Subcutaneous abdominal adipose tissue (tissue), 5 donors: ENCODE results near the gene SORBS1.

Experiments used
- H3K27ac ChIP-seq: one replicate; pipeline ENCODE4 v1.7.0; 2013; ENCODE audit warnings: low read depth, mild to moderate bottlenecking, inconsistent platforms, low read length, moderate library complexity
- H3K27me3 ChIP-seq, 5 donors: one replicate each; pipeline ENCODE4 v1.7.0; 2013; ENCODE audit warnings: low read length in 5 of 5, inconsistent platforms in 1 of 5; ENCODE audit not compliant: control insufficient read depth in 5 of 5, insufficient read depth in 4 of 5
- H3K36me3 ChIP-seq, 5 donors: one replicate each; pipeline ENCODE4 v1.7.0; 2013; ENCODE audit warnings: low read length in 5 of 5; ENCODE audit not compliant: control insufficient read depth in 5 of 5, insufficient read depth in 5 of 5
- H3K4me1 ChIP-seq, 5 donors: one replicate each; pipeline ENCODE4 v1.7.0; 2013; ENCODE audit warnings: low read length in 5 of 5, mild to moderate bottlenecking in 3 of 5, moderate library complexity in 1 of 5; ENCODE audit not compliant: control insufficient read depth in 5 of 5, insufficient read depth in 5 of 5
- H3K4me3 ChIP-seq, 5 donors: one replicate each; pipeline ENCODE4 v1.7.0; 2013; ENCODE audit warnings: low read length in 5 of 5, low read depth in 1 of 5
- H3K9ac ChIP-seq, 5 donors: one replicate each; pipeline ENCODE4 v1.7.0; 2013; ENCODE audit warnings: low read length in 5 of 5, mild to moderate bottlenecking in 4 of 5, moderate library complexity in 3 of 5
- H3K9me3 ChIP-seq, 5 donors: one replicate each; pipeline ENCODE4 v1.7.0; 2013; ENCODE audit warnings: low read length in 5 of 5; ENCODE audit not compliant: control insufficient read depth in 5 of 5
- donor health status: healthy.
- donor health status: healthy.
- donor health status: healthy.
- donor health status: healthy.
- donor health status: healthy.

SORBS1 gene

DNA sequence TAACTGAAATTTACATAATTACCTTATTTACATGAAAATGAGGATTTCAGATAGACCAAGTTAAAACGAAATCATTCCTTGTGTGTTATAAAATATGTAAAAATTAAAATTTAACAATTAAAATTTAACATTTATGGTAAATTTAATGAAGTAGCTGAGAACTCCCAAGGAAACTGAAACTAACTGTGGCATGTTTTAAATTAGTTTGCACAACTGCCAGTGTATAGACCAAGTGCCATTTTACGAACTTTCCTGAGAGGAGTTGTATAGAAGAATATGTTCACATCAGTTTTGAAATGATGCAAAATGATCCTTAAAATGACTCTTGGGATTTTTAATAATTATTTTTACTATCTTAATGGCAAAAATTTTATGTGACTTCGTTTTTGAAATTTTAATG is 293.9 kb downstream of the SORBS1 start:
- Histone ChIP-seq H3K4me1 (peaks cover 4 to 38% (median 26%) of the 10 kb centered on the region in 5 donors), H3K36me3 (peaks cover 4 to 38% (median 30%) of the 10 kb centered on the region in 5 donors)

DNA sequence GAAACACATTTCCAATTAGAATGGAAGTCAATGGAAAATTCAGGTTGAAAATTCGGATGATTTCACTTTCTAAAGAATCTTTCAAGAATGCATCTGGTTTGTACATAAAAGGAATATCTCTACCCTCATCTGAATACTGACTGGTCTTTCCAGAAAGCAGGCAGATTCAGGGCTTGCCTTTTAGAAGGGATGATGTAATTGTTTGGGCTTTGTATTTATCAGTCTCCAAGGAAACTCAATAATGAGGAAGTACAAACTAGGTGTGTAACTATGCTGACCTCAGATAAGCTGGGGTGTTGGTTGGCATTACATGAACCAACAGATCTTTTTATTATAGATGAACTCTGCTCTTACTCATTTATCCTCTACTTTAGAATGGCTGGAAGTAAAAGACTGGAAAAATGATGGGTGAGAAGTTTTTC is 294.5 kb downstream of the SORBS1 start:
- peak overlapping the region; percentile 69 for H3K27ac ChIP-seq
- H3K9ac ChIP-seq, result peak overlapping the region in 4 of 5 donors; percentile 21 to 64 (median 48)
- peaks cover 6 to 43% (median 35%) of the 10 kb centered on the region in 5 donors for H3K36me3 ChIP-seq
- peaks cover 4 to 38% (median 26%) of the 10 kb centered on the region in 5 donors for H3K4me1 ChIP-seq
- no peak overlapping the region for H3K4me3 ChIP-seq
- no peaks in the 10 kb centered on the region for H3K9me3 ChIP-seq
- H3K27me3 ChIP-seq, result no peaks in the 10 kb centered on the region

More for the DNA sequence above, 293.9 kb downstream of the SORBS1 start:
- Histone ChIP-seq H3K9ac (peak overlapping the region in 1 of 5 donors; percentile 32), H3K27ac (peak overlapping the region; percentile 69), H3K4me3 (no peak overlapping the region), H3K9me3 (no peaks in the 10 kb centered on the region), H3K27me3 (no peaks in the 10 kb centered on the region)

DNA sequence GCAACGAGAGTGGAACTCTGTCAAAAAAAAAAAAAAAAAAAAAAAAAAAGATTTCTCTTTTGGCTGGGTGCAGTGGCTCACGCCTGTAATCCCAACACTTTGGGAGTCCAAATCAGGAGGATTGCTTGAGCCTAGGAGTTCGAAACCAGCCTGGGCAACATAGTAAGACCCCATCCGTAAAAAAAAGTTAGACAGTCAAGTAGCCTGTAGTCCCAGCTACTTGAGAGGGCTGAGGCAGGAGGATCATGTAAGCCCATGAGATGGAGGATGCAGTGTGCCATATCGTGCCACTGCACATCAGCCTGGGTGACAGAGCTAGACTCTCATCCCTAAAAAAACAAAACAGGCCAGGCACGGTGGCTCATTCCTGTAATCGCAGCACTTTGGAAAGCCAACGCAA is 295.6 kb downstream of the SORBS1 start:
- H3K27ac ChIP-seq, result no peak overlapping the region
- peaks cover 11 to 49% (median 34%) of the 10 kb centered on the region in 5 donors for H3K4me1 ChIP-seq
- H3K36me3 ChIP-seq, result peaks cover 6 to 44% (median 34%) of the 10 kb centered on the region in 5 donors

DNA sequence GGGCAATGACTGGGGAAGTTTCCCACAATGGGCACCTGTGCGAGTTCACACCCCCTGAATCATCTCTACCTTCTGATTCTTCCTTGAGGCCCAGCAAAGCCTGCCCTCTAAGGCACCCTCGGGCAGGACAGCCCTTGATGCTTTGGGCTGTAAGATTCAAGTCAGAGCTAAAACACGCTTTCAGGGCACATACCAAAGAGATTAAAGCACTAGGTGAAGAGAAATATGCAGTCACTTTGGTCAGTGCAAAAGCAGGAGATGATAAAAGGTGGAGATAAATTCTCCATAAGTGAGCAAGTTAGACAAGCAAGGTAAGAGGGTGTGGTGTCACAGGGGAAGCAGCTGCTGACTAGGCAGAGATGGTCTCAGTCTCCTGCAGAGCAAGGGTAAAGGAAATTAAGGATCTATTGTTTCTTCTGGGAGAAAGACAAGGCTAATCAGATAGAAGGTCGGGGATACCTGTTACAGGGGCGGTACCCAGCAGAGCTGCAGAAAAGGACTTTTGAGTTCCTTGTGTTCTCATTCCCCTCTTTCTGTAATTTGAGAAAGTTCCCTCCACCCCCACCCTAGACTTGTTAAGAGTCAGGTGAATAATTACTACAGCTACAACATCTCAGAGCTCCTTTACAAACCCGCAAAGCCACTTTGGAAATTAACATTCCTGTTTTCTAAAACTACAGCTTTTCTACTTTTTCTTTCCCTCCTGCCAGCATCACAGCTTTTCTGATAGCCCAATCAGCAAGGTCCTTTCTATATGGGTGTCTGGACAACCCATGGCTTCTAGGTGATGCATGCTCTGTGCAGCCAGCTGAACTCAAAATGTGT is 296.7 kb downstream of the SORBS1 start:
- H3K9ac ChIP-seq, result no peak overlapping the region
- H3K4me1 ChIP-seq, result peaks cover 14 to 52% (median 39%) of the 10 kb centered on the region in 5 donors
- no peaks in the 10 kb centered on the region for H3K9me3 ChIP-seq
- no peak overlapping the region for H3K27ac ChIP-seq
- no peaks in the 10 kb centered on the region for H3K27me3 ChIP-seq
- no peak overlapping the region for H3K4me3 ChIP-seq
- peaks cover 6 to 49% (median 38%) of the 10 kb centered on the region in 5 donors for H3K36me3 ChIP-seq

More for the DNA sequence above, 295.6 kb downstream of the SORBS1 start:
- H3K27me3 ChIP-seq, result no peaks in the 10 kb centered on the region
- H3K9me3 ChIP-seq, result no peaks in the 10 kb centered on the region
- H3K9ac ChIP-seq, result no peak overlapping the region
- H3K4me3 ChIP-seq, result no peak overlapping the region

DNA sequence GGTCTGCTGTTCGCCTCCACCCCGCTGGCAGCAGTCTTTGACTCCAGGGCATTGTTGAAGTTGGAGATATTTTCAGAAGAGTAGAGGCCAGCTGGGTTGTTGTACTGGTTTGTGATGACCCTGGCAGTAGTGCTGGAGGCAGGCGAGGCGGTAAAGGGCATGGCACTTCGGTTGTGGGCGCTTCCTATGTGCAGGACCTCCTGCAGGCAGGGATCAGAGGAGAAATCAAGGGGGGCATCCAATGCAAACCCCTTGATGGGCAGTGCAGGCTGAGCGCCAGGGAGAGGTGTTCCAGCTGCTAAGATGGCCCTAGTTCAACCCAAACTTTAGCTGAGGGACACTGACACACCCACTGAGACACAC is 297.3 kb downstream of the SORBS1 start:
- Histone ChIP-seq H3K4me3 (no peak overlapping the region), H3K9me3 (no peaks in the 10 kb centered on the region), H3K4me1 (peaks cover 14 to 49% (median 37%) of the 10 kb centered on the region in 5 donors), H3K36me3 (peaks cover 8 to 52% (median 41%) of the 10 kb centered on the region in 5 donors), H3K27me3 (no peaks in the 10 kb centered on the region), H3K9ac (no peak overlapping the region), H3K27ac (no peak overlapping the region)

DNA sequence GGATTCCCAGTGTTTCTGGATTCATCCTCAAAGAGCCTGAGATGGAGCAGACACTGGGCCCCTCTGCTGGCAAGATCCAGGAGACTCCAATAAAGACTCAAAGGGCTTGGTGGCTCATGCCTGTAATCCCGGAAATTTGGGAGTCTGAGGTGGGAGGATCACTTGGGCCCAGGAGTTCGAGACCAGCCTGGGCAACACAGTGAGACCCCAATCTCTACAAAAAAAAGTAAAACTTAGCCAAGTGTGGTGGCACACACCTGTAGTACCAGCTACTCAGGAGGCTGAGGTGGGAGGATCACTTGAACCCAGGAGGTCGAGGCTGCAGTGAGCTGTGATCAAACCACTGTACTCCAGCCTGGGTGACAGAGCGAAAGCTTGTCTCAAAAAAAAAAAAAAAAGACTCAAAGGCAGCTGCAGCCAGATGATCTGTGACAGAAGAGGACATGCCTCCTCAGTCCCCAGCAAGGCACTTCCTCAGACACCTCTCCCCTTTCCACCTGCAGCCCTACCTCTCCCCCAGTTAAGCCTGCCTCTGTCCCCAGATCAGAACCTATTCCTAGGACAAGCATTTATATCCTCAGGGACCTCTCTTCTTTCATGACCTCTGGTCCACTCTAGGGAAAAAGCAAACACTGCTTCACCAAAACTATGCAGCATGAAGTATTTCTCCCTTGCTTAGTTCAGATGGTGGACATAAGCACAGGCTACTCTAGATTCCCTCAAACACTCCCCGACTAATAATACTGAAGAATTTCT is 298.2 kb downstream of the SORBS1 start:
- Histone ChIP-seq H3K27me3 (no peaks in the 10 kb centered on the region), H3K36me3 (peaks cover 12 to 51% (median 35%) of the 10 kb centered on the region in 5 donors), H3K9ac (no peak overlapping the region), H3K4me3 (no peak overlapping the region), H3K9me3 (no peaks in the 10 kb centered on the region), H3K4me1 (peaks cover 12 to 44% (median 36%) of the 10 kb centered on the region in 5 donors), H3K27ac (peak overlapping the region; percentile 9)

DNA sequence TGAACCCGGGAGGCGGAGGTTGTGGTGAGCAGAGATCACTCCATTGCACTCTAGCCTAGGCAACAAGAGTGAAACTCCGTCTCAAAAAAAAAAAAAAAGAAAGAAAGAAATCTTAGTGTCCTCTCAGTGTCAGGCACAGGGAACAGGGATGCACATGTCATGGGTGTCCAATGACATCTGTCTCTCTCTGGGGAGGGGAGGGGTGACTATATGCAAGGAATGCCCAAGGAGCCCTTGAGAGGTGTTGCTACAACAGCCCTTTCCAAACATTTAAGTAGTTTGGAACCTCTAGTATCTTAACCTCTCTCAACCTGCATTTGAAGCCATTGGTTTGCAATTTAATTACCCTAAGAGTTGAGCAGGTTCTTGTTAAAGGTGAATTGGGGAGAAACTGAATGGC is 299.2 kb downstream of the SORBS1 start:
- no peaks in the 10 kb centered on the region for H3K9me3 ChIP-seq
- H3K36me3 ChIP-seq, result peaks cover 17 to 55% (median 38%) of the 10 kb centered on the region in 5 donors
- H3K4me1 ChIP-seq, result peaks cover 12 to 43% (median 34%) of the 10 kb centered on the region in 5 donors
- H3K9ac ChIP-seq, result no peak overlapping the region
- no peak overlapping the region for H3K4me3 ChIP-seq
- no peak overlapping the region for H3K27ac ChIP-seq
- H3K27me3 ChIP-seq, result no peaks in the 10 kb centered on the region
